Measurements from ENCODE around the gene STUM.

STUM gene

GRCh38 chr1:226533220-226533619 lies 15.3 kb upstream of the STUM start:
- DNase-seq (ENCODE audit: low read depth in 1 of 2, low spot score in 1 of 2) = no peak

- DNase-seq (ENCODE audit: low read depth in 1 of 2, low spot score in 1 of 2) = no peak
These were observed 14.5 kb upstream of the STUM start for GRCh38 chr1:226534098-226534497.

GRCh38 chr1:226534645-226535044 lies 13.9 kb upstream of the STUM start:
- DNase-seq (ENCODE audit: low read depth in 1 of 2, low spot score in 1 of 2) = no peak

GRCh38 chr1:226535666-226536065 lies 12.9 kb upstream of the STUM start:
- no peak for DNase-seq (ENCODE audit: low read depth in 1 of 2, low spot score in 1 of 2)

- no peak for DNase-seq (ENCODE audit: low read depth in 1 of 2, low spot score in 1 of 2)
These were observed 7.3 kb upstream of the STUM start for GRCh38 chr1:226541231-226541630.

GRCh38 chr1:226541631-226542622 lies 6.6 kb upstream of the STUM start:
- no peak for DNase-seq (ENCODE audit: low read depth in 1 of 2, low spot score in 1 of 2)

GRCh38 chr1:226542623-226543103 lies 5.9 kb upstream of the STUM start:
- DNase-seq (ENCODE audit: low read depth in 1 of 2, low spot score in 1 of 2) = no peak

- DNase-seq (ENCODE audit: low read depth in 1 of 2, low spot score in 1 of 2) = no peak
These were observed 2.5 kb upstream of the STUM start for GRCh38 chr1:226545836-226546596.

GRCh38 chr1:226546926-226547325 lies 1.6 kb upstream of the STUM start:
- no peak for DNase-seq (ENCODE audit: low read depth in 1 of 2, low spot score in 1 of 2)

GRCh38 chr1:226547754-226548191 lies 791 bp upstream of the STUM start:
- peak; percentile 31 to 40 for DNase-seq (ENCODE audit: low read depth in 1 of 2, low spot score in 1 of 2)

- DNase-seq (ENCODE audit: low read depth in 1 of 2, low spot score in 1 of 2) = no peak
These were observed 751 bp downstream of the STUM start for GRCh38 chr1:226549094-226549936.

- no peak for DNase-seq (ENCODE audit: low read depth in 1 of 2, low spot score in 1 of 2)
These were observed 1.5 kb downstream of the STUM start for GRCh38 chr1:226549937-226550671.

GRCh38 chr1:226550672-226551041 lies 2.1 kb downstream of the STUM start:
- no peak for DNase-seq (ENCODE audit: low read depth in 1 of 2, low spot score in 1 of 2)

GRCh38 chr1:226551299-226551698 lies 2.7 kb downstream of the STUM start:
- DNase-seq (ENCODE audit: low read depth in 1 of 2, low spot score in 1 of 2) = no peak

- no peak for DNase-seq (ENCODE audit: low read depth in 1 of 2, low spot score in 1 of 2)
These were observed 3.5 kb downstream of the STUM start for GRCh38 chr1:226552061-226552460.

- DNase-seq (ENCODE audit: low read depth in 1 of 2, low spot score in 1 of 2) = no peak
These were observed 4.8 kb downstream of the STUM start for GRCh38 chr1:226553266-226553923.

- DNase-seq (ENCODE audit: low read depth in 1 of 2, low spot score in 1 of 2) = no peak
These were observed 5.3 kb downstream of the STUM start for GRCh38 chr1:226553924-226554282.

- DNase-seq (ENCODE audit: low read depth in 1 of 2, low spot score in 1 of 2) = no peak
These were observed 6.5 kb downstream of the STUM start for GRCh38 chr1:226555092-226555491.

GRCh38 chr1:226557424-226557823 lies 8.9 kb downstream of the STUM start:
- no peak for DNase-seq (ENCODE audit: low read depth in 1 of 2, low spot score in 1 of 2)
